Activated CD8-positive, alpha-beta memory T cell treated with anti-CD3 and anti-CD28 coated beads, Interleukin-2, amount 10 ng/mL, durations not matched to agents 7 days and 5 days (primary cell): ENCODE measurements around the gene MAGEA11. TPM values are rescaled to one million over a fixed set of nuclear protein-coding genes. Genes with fewer than 3 reads are reported as not detected.
A peak's percentile ranks its signal among the peaks of the same experiment; 100 is the strongest.
"Not testable (repeated sequence)": the region's sequence is repeated elsewhere in the genome, so short reads cannot be mapped to it uniquely, and the experiment has no call there.

Experiments used
- ATAC-seq: fragments of 150-1000 bp; cut with Tn5 transposase; one replicate; pipeline ENCODE4 v1.10.0; 2021; ENCODE audit warnings: moderate library complexity
- CTCF ChIA-PET: fragments of 350-600 bp; sonication (Branson Sonifier 250); formaldehyde crosslinking; loops from one replicate; lab custom pipeline; 2021; ENCODE audit warnings: antibody characterized with exemption; lab: Charles Lee
- DNase-seq: peaks from one replicate; pipeline ENCODE4 v3.0.0-alpha.2; 2020
- H3K27ac Mint-ChIP-seq: one replicate; pipeline ENCODE4 v1.8.0; 2021; ENCODE audit warnings: mild to moderate bottlenecking, mixed read lengths
- H3K27me3 Mint-ChIP-seq: one replicate; pipeline ENCODE4 v1.8.0; 2021; ENCODE audit warnings: mixed read lengths
- H3K36me3 Mint-ChIP-seq: one replicate; pipeline ENCODE4 v1.8.0; 2021; ENCODE audit warnings: mild to moderate bottlenecking, mixed read lengths
- H3K4me1 Mint-ChIP-seq: one replicate; pipeline ENCODE4 v1.8.0; 2021; ENCODE audit warnings: mixed read lengths
- H3K4me3 Mint-ChIP-seq: one replicate; pipeline ENCODE4 v1.8.0; 2021; ENCODE audit warnings: mild to moderate bottlenecking, moderate library complexity, mixed read lengths
- H3K9me3 Mint-ChIP-seq: one replicate; pipeline ENCODE4 v1.8.0; 2022; ENCODE audit warnings: low read depth, mixed read lengths
- total RNA-seq, 2 experiments: library from RNA; stranded (reverse); gene quantifications; one replicate each; pipeline ENCODE4 v1.2.3, GENCODE V29; 2021

The MAGEA11 gene
- total RNA-seq, 2 experiments from 2014 or later, result not detected

GRCh38 chrX:149742269-149742668 lies 30.4 kb downstream of the MAGEA11 start:
- DNase-seq, ATAC-seq, CTCF ChIA-PET, H3K9me3 Mint-ChIP-seq, H3K4me3 Mint-ChIP-seq, H3K4me1 Mint-ChIP-seq, H3K36me3 Mint-ChIP-seq, H3K27me3 Mint-ChIP-seq, H3K27ac Mint-ChIP-seq: not testable (repeated sequence)

GRCh38 chrX:149746390-149747007 lies 34.6 kb downstream of the MAGEA11 start:
- H3K27ac Mint-ChIP-seq, DNase-seq, H3K4me1 Mint-ChIP-seq, CTCF ChIA-PET, H3K4me3 Mint-ChIP-seq, H3K36me3 Mint-ChIP-seq, H3K9me3 Mint-ChIP-seq, H3K27me3 Mint-ChIP-seq: not testable (repeated sequence)
- peak; percentile 39 for ATAC-seq

GRCh38 chrX:149757206-149758067 lies 45.6 kb downstream of the MAGEA11 start:
- ATAC-seq, result no peak
- peaks cover 10% of the 10 kb centered on the region for H3K27me3 Mint-ChIP-seq
- H3K9me3 Mint-ChIP-seq, result no peaks in the 10 kb centered on the region
- CTCF ChIA-PET, result no interaction called here
- H3K27ac Mint-ChIP-seq, result no peak overlapping the region
- H3K4me1 Mint-ChIP-seq, result no peaks in the 10 kb centered on the region
- no peak for DNase-seq
- H3K36me3 Mint-ChIP-seq, result no peaks in the 10 kb centered on the region
- H3K4me3 Mint-ChIP-seq, result no peak overlapping the region

- CTCF ChIA-PET, result no interaction called here
- Mint-ChIP-seq H3K27ac (no peak overlapping the region), H3K9me3 (no peaks in the 10 kb centered on the region), H3K27me3 (peaks cover 6% of the 10 kb centered on the region), H3K4me3 (no peak overlapping the region), H3K4me1 (no peaks in the 10 kb centered on the region), H3K36me3 (no peaks in the 10 kb centered on the region)
- no peak for ATAC-seq
- DNase-seq, result no peak
Observed at GRCh38 chrX:149758068-149758714, 46.3 kb downstream of the MAGEA11 start.

DNA sequence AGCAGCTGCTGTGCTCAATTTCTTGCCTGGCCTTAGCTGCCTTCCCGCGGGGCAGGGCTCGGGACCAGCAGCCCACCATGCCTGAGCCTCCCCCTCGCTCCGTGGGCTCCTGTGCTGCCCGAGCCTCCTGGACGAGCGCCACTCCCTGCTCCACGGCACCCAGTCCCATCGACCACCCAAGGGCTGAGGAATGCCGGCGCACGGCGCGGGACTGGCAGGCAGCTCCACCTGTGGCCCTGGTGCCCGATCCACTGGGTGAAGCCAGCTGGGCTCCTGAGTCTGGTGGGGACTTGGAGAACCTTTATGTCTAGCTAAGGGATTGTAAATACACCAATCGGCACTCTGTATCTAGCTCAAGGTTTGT lies 46.8 kb downstream of the MAGEA11 start:
- H3K27ac Mint-ChIP-seq, ATAC-seq, H3K4me1 Mint-ChIP-seq, H3K9me3 Mint-ChIP-seq, CTCF ChIA-PET, H3K4me3 Mint-ChIP-seq, DNase-seq, H3K36me3 Mint-ChIP-seq, H3K27me3 Mint-ChIP-seq: not testable (repeated sequence)

- CTCF ChIA-PET, result no interaction called here
- Mint-ChIP-seq H3K4me1 (no peaks in the 10 kb centered on the region), H3K9me3 (no peaks in the 10 kb centered on the region), H3K4me3 (no peak overlapping the region), H3K27me3 (peaks cover 4% of the 10 kb centered on the region), H3K27ac (no peak overlapping the region), H3K36me3 (no peaks in the 10 kb centered on the region)
- ATAC-seq (no peak), DNase-seq (no peak)
Observed at GRCh38 chrX:149759824-149760223, 48.0 kb downstream of the MAGEA11 start.

DNA sequence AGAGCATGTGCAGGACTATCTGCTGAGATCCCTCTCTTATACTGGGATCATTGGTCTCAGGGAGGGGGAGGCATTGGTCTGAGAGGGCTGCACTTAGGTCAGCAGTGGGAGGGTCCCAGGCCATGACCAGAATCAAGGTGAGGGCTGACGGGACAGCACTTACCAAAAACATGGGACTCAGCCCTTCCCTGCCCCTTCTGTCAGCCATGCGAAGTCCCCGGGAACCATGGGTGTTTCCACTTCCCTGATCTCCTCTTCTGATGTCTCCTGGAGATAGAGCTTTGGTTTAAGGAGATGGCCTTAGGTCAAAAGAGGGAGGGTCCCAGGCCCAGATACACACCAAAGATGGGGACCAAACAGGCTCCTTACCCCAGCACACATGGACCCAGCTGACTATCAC lies 49.1 kb downstream of the MAGEA11 start:
- Mint-ChIP-seq H3K27ac (no peak overlapping the region), H3K4me1 (no peaks in the 10 kb centered on the region), H3K4me3 (no peak overlapping the region), H3K27me3 (peaks cover 4% of the 10 kb centered on the region), H3K36me3 (no peaks in the 10 kb centered on the region), H3K9me3 (no peaks in the 10 kb centered on the region)
- DNase-seq (no peak), ATAC-seq (no peak)
- CTCF ChIA-PET, result no interaction called here

DNA sequence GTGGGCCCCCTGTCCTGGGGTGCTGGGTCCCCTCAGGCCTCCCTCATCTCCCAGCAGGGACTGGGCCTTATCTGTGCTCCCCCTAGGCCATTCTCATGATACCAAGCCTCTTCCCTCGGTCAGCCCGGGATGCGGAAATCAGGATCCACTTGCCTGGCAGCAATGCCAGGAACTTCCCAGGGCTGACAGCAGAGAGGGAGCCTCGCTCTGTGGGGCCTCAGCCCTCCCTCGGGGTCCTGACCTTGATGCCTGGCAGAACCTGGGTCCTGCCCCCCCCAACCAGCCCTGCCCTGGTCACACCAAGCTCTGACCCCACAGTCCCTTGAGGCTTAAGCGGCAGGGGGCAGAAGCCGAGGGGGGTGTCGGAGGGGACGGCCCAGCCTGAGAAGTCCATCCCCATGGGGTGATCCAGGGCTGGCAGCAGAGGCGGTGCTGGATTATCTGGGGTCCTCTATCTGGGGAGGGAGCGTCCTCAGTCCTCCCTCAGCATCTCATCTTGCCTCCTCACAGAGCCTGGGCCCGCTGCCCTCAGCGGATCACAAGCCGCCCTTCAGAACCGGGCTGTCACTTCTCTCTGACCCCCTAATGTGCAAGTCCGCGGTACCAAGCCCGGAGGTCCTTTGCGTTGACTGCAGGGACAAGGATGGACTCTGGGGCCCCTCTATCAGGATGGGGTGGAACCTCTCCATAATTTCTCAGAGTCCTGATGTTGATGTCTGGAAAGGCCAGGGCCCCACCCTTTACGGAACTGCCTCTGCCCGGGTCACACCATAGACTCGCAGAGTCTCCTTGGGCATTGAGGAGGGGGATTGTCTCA lies 50.2 kb downstream of the MAGEA11 start:
- ATAC-seq, H3K9me3 Mint-ChIP-seq, H3K4me1 Mint-ChIP-seq, H3K27ac Mint-ChIP-seq, DNase-seq, H3K27me3 Mint-ChIP-seq, H3K36me3 Mint-ChIP-seq, CTCF ChIA-PET, H3K4me3 Mint-ChIP-seq: not testable (repeated sequence)

- CTCF ChIA-PET, result no interaction called here
- ATAC-seq, result no peak
- no peaks in the 10 kb centered on the region for H3K9me3 Mint-ChIP-seq
- H3K27me3 Mint-ChIP-seq, result no peaks in the 10 kb centered on the region
- no peaks in the 10 kb centered on the region for H3K4me1 Mint-ChIP-seq
- DNase-seq, result no peak
- no peak overlapping the region for H3K4me3 Mint-ChIP-seq
- no peaks in the 10 kb centered on the region for H3K36me3 Mint-ChIP-seq
- no peak overlapping the region for H3K27ac Mint-ChIP-seq
Observed at GRCh38 chrX:149762696-149763614, 51.1 kb downstream of the MAGEA11 start.

Other genes starting within 250 kb of the MAGEA11 start
- gene IDS, start 206.8 kb upstream of the MAGEA11 start, total RNA-seq, result 100 to 1,000 TPM in 1 of 2 experiments, 10 to 100 TPM in 1; 99.6 to 106 TPM
- gene EOLA1, start 171.0 kb upstream of the MAGEA11 start, total RNA-seq, result 10 to 100 TPM; 45.2 to 50.6 TPM
- gene HSFX3, start 162.1 kb upstream of the MAGEA11 start, total RNA-seq, result under 1 TPM in 1 of 2 experiments, not detected in 1; 0.29 TPM
- gene MAGEA9B, start 124.6 kb upstream of the MAGEA11 start, total RNA-seq, result not detected
- under 1 TPM; 0.23 to 0.53 TPM for gene HSFX2, start 116.7 kb upstream of the MAGEA11 start, total RNA-seq
- 10 to 100 TPM; 20.4 to 32.2 TPM for gene TMEM185A, start 80.3 kb upstream of the MAGEA11 start, total RNA-seq
- gene HSFX1, start 62.0 kb downstream of the MAGEA11 start, total RNA-seq, result under 1 TPM; 0.61 to 0.80 TPM
- not detected for gene MAGEA9, start 69.9 kb downstream of the MAGEA11 start, total RNA-seq
- not detected for gene MAGEA8, start 169.1 kb downstream of the MAGEA11 start, total RNA-seq
- under 1 TPM in 1 of 2 experiments, not detected in 1; 0.37 TPM for gene HSFX4, start 217.5 kb downstream of the MAGEA11 start, total RNA-seq
- 10 to 100 TPM; 53.4 to 73.7 TPM for gene EOLA2, start 226.4 kb downstream of the MAGEA11 start, total RNA-seq